Chondrocyte (in vitro differentiated cells): ENCODE measurements around the gene SLC25A25. TPM values are rescaled to one million over a fixed set of nuclear protein-coding genes. Genes with fewer than 3 reads are reported as not detected.

Experiments used
- DNase-seq: peaks from one replicate; pipeline ENCODE4 v3.0.0; 2021; ENCODE audit warnings: mixed read lengths, low spot score
- H3K27ac Mint-ChIP-seq: one replicate; pipeline ENCODE4 v1.8.0; 2021; ENCODE audit warnings: mild to moderate bottlenecking, moderate library complexity, mixed read lengths; ENCODE audit not compliant: unreplicated experiment
- H3K27me3 Mint-ChIP-seq: 2 replicates; pipeline ENCODE4 v1.8.0; 2021; ENCODE audit warnings: low read depth, mixed read lengths
- H3K36me3 Mint-ChIP-seq: 2 replicates; pipeline ENCODE4 v1.8.0; 2021; ENCODE audit warnings: low read depth, mixed read lengths
- H3K4me1 Mint-ChIP-seq: 2 replicates; pipeline ENCODE4 v1.8.0; 2021; ENCODE audit warnings: low read depth, mild to moderate bottlenecking, mixed read lengths
- H3K4me3 Mint-ChIP-seq: one replicate; pipeline ENCODE4 v1.8.0; 2021; ENCODE audit warnings: mild to moderate bottlenecking, moderate library complexity, mixed read lengths; ENCODE audit not compliant: unreplicated experiment
- H3K9me3 Mint-ChIP-seq: 2 replicates; pipeline ENCODE4 v1.8.0; 2021; ENCODE audit warnings: low read depth, mixed read lengths
- total RNA-seq: library from RNA; stranded (reverse); gene quantifications from 3 replicates; pipeline ENCODE4 v1.2.1, GENCODE V29; 2021
- TF ChIP-seq, protein P1 (sequence below): fragments of 200-600 bp; sonication (generic); IDR thresholded peaks from 2 replicates; pipeline ENCODE4 v1.5.0; 2021; ENCODE audit warnings: antibody characterized with exemption, mild to moderate bottlenecking, moderate library complexity

SLC25A25 gene
- total RNA-seq, 1 donor from 2014 or later, result 17.6 TPM

DNA sequence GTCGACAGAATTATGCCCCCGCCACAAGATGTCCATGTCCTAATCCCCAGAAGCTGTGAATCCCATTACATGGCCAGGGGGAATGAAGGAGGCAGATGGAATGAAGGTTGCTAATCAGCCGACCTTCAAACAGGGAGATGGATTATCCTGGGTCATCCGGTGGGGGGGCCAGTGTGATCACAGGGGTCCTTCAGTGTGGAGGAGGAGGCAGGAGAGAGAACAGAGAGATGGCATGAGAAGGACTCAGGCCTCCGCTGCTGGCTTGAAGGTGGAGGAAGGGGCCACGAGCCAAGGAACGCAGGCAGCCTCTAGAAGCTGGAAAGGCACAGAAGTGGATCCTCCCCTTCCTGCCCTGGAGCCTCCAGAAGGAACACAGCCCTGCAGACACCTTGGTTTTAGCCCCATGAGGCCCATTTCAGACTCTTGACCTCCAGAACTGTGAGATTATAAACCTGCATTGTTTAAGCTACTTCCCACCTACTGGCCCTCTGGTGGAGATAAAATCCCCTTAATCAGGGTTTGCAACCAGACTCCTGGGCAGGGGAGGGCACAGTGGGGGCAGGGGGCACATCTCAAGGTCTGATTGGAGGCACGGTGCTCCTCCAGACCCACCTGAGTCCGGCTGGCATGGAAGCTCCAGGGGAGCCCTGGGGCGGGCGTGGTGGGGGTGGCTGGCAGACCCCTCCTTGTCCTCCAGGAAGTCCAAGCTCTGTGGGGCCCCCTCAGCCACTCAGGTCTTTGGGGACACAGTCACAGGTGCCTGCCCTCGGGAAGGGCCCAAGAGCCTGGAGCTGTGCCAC lies 45.7 kb downstream of the SLC25A25 start:
- H3K4me3 Mint-ChIP-seq, result no peak overlapping the region
- no peaks in the 10 kb centered on the region for H3K27me3 Mint-ChIP-seq
- no peak overlapping the region for H3K27ac Mint-ChIP-seq
- DNase-seq, result peak; percentile 71
- TF ChIP-seq, protein P1, sequence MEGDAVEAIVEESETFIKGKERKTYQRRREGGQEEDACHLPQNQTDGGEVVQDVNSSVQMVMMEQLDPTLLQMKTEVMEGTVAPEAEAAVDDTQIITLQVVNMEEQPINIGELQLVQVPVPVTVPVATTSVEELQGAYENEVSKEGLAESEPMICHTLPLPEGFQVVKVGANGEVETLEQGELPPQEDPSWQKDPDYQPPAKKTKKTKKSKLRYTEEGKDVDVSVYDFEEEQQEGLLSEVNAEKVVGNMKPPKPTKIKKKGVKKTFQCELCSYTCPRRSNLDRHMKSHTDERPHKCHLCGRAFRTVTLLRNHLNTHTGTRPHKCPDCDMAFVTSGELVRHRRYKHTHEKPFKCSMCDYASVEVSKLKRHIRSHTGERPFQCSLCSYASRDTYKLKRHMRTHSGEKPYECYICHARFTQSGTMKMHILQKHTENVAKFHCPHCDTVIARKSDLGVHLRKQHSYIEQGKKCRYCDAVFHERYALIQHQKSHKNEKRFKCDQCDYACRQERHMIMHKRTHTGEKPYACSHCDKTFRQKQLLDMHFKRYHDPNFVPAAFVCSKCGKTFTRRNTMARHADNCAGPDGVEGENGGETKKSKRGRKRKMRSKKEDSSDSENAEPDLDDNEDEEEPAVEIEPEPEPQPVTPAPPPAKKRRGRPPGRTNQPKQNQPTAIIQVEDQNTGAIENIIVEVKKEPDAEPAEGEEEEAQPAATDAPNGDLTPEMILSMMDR, result no peak
- peaks cover 11% of the 10 kb centered on the region for H3K4me1 Mint-ChIP-seq
- no peaks in the 10 kb centered on the region for H3K9me3 Mint-ChIP-seq
- peaks cover 7% of the 10 kb centered on the region for H3K36me3 Mint-ChIP-seq

DNA sequence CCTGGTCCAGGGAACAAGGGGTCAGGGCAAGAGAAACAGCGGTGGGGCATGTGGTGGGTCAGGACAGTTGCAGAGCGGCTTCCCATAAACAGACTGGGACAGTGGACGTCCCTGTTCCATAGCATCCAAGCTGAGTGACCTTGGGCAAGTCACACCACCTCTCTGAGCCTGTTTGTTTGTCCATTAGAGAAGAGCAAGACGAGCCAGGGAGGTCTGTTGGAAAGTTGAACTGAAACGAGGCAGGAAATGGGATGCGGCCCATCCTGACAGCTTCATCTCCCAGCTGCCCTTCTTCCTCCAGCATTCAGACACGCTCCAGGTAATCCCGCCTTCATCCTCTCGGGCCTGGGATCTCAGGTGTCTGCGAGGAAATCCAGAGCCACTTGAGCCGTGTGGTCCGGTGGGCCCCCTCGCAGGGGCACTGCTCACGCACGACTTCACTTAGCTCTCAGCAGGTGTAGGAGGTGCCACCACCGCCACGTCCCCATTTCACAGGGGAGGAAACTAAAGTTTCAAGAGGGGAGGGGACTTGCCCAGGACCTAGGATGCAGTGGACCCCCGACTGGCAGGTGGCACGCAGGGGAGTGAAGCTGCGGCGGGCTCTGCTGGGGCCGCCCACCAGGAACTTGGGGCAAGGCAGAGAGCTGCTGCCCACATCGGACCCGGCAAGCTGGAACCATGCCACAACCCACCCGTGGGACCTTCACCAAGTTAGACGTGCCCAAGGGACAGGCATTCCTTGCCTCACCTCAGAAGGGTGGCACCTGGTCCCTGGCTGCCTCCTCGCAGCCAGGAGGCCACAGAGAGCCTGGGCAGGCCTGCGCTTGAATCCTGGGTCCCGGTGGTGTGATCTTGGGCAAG lies 46.5 kb downstream of the SLC25A25 start:
- TF ChIP-seq, protein P1, result no peak
- peaks cover 11% of the 10 kb centered on the region for H3K4me1 Mint-ChIP-seq
- H3K36me3 Mint-ChIP-seq, result peaks cover 6% of the 10 kb centered on the region
- DNase-seq, result peak; percentile 76
- H3K27ac Mint-ChIP-seq, result no peak overlapping the region
- no peak overlapping the region for H3K4me3 Mint-ChIP-seq
- no peaks in the 10 kb centered on the region for H3K27me3 Mint-ChIP-seq
- no peaks in the 10 kb centered on the region for H3K9me3 Mint-ChIP-seq

DNA sequence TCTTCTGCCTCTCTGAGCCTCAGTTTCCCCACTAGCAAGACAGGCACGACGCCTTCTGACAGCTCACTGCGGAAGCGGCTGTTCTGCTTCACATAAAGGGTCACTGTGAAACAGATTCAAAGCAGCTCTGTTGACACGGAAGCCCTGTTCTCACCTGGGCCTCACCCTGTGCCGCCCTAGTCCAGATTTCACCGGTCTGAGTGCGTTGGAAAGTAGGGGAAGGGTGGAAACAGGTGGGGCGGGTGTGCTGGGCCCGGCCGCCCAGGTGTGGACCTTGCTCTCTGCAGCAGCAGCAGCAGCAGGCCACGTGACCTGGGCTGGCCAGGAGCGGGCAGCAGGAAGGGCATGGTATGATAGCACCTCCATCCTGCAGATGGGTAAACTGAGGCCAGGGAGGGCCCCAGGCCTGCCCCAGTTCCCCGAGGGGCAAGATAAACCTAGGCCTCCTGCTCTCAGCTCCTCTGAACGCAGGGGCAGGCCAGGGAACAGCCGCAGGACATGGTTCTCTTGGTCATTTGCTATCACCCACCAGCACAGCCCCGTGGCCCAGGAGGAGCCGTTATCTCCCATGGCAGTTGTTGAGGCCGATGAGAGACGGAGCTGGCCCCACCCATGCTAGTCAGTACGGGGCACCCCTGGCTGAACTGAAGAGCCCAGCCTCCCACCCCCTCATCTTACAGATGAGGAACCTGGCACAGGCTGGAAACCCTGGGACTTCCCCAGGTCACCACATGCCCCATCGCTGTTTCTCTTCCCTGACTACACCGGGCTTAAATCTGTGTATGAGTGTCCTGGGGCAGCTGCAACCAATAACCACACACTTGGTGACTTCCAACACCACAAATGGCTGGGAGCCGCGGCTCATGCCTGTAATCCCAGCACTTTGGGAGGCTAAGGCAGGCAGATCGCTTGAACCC lies 47.4 kb downstream of the SLC25A25 start:
- H3K9me3 Mint-ChIP-seq, result no peaks in the 10 kb centered on the region
- H3K4me1 Mint-ChIP-seq, result peaks cover 11% of the 10 kb centered on the region
- H3K27me3 Mint-ChIP-seq, result no peaks in the 10 kb centered on the region
- H3K36me3 Mint-ChIP-seq, result peaks cover 4% of the 10 kb centered on the region
- DNase-seq, result peak; percentile 83
- no peak overlapping the region for H3K4me3 Mint-ChIP-seq
- H3K27ac Mint-ChIP-seq, result no peak overlapping the region
- TF ChIP-seq, protein P1, result no peak

DNA sequence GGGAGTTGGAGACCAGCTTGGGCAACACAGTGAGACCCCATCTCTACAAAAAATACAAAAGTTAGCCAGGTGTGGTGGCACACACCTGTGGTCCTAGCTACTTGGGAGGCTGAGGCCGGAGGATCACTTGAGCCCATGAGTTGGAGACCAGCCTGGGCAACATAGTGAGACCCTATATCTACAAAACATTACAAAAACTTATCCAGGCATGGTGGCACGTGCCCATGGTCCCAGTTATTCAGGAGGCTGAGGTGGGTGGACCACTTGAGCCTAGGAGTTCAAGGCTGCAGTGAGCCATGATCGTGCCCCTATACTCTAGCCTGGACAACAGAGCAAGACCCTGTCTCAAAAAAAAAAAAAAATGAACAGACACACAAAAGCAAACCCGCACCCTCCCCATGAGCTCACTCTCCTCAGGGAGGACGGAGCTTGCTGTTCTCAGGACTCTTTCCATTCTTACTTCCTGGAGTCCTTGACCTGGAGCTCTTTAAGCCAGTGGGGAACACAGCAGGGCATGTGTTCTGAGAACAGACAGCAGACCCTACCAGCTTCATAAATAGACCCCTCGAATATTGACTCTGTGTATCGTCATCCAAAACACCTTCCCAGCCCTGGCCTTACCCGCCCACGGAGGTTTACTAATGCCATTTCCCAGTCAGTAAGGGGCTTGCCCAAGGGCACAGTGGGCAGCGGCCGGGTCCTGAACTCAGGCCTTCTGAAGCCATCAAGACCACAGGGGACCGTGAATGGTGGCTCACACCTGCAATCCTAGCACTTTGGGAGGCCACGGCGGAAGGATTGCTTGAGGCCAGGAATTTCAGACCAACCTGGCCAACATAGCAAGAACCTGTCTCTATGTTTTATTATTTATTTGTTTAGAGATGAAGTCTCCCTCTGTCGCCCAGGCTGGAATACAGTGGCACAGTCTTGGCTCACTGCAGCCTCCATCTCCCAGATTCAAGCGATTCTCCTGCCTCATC lies 48.4 kb downstream of the SLC25A25 start:
- H3K9me3 Mint-ChIP-seq, result no peaks in the 10 kb centered on the region
- DNase-seq, result peak; percentile 71
- H3K27ac Mint-ChIP-seq, result no peak overlapping the region
- peaks cover 4% of the 10 kb centered on the region for H3K36me3 Mint-ChIP-seq
- TF ChIP-seq, protein P1, result no peak
- no peaks in the 10 kb centered on the region for H3K27me3 Mint-ChIP-seq
- H3K4me1 Mint-ChIP-seq, result peaks cover 11% of the 10 kb centered on the region
- H3K4me3 Mint-ChIP-seq, result no peak overlapping the region
